GM12878 (cell line): Measurements from ENCODE around the gene FICD. TPM values are rescaled to one million over a fixed set of nuclear protein-coding genes. Genes with fewer than 3 reads are reported as not detected.

Source experiments
- BCL3 ChIP-seq: IDR thresholded peaks from 2 replicates; pipeline ENCODE4 v1.6.1; 2011; ENCODE audit warnings: borderline replicate concordance, low read depth, mild to moderate bottlenecking, moderate library complexity, low read length; ENCODE audit not compliant: insufficient read depth, poor library complexity, severe bottlenecking
- EP300 ChIP-seq, 2 experiments: fragments of 150-350 bp in 1 of 2; IDR thresholded peaks; 2 replicates each; pipeline ENCODE4 v1.6.1; 2011 to 2012; ENCODE audit warnings: low read depth in 2 of 2, low read length in 2 of 2, borderline replicate concordance in 1 of 2, improper control_type of control experiment in 1 of 2, inconsistent platforms in 1 of 2; ENCODE audit not compliant: control insufficient read depth in 1 of 2
- HCFC1 ChIP-seq: fragments of 150-350 bp; IDR thresholded peaks from 2 replicates; pipeline ENCODE4 v1.6.1; 2014; ENCODE audit warnings: low read length
- HDGF ChIP-seq: fragments of 450-650 bp; IDR thresholded peaks from 2 replicates; pipeline ENCODE4 v1.6.1; 2016; ENCODE audit warnings: antibody characterized with exemption
- KAT2A ChIP-seq: conservative IDR thresholded peaks from 2 replicates; pipeline ENCODE4 v1.6.1; 2011; ENCODE audit warnings: low read depth, low read length; ENCODE audit not compliant: control insufficient read depth
- MAX ChIP-seq: IDR thresholded peaks from 2 replicates; pipeline ENCODE4 v1.6.1; 2012; ENCODE audit warnings: low read depth, low read length, improper control_type of control experiment
- MEF2B ChIP-seq: fragments of 450-650 bp; IDR thresholded peaks from 2 replicates; pipeline ENCODE4 v1.6.1; 2018; ENCODE audit warnings: mild to moderate bottlenecking, moderate library complexity; ENCODE audit not compliant: partially characterized antibody, poor library complexity, severe bottlenecking
- NBN ChIP-seq: fragments of 450-650 bp; IDR thresholded peaks from 2 replicates; pipeline ENCODE4 v1.6.1; 2016
- NR2F1 ChIP-seq: fragments of 450-650 bp; conservative IDR thresholded peaks from 2 replicates; pipeline ENCODE4 v1.6.1; 2017; ENCODE audit warnings: mild to moderate bottlenecking
- POLR2A ChIP-seq: IDR thresholded peaks from 2 replicates; pipeline ENCODE4 v1.6.1; 2011; ENCODE audit warnings: low read depth, mild to moderate bottlenecking, low read length
- POLR2AphosphoS5 ChIP-seq: IDR thresholded peaks from 2 replicates; pipeline ENCODE4 v1.6.1; 2011; ENCODE audit warnings: mild to moderate bottlenecking, low read length, inconsistent platforms
- PRDM15 ChIP-seq: fragments of 450-650 bp; formaldehyde crosslinking; IDR thresholded peaks from 2 replicates; pipeline ENCODE4 v1.4.0; 2020; ENCODE audit warnings: mild to moderate bottlenecking, moderate library complexity
- RCOR1 ChIP-seq: conservative IDR thresholded peaks from 2 replicates; pipeline ENCODE4 v1.6.1; 2012; ENCODE audit warnings: low read depth, low read length, improper control_type of control experiment
- RFX5 ChIP-seq: IDR thresholded peaks from 2 replicates; pipeline ENCODE4 v1.6.1; 2011; ENCODE audit warnings: low read depth, low read length, improper control_type of control experiment
- SMARCA5 ChIP-seq: fragments of 450-650 bp; IDR thresholded peaks from 2 replicates; pipeline ENCODE4 v1.6.1; 2017; ENCODE audit warnings: mild to moderate bottlenecking
- TARDBP ChIP-seq: IDR thresholded peaks from 2 replicates; pipeline ENCODE4 v1.6.1; 2016; ENCODE audit warnings: borderline replicate concordance
- YY1 ChIP-seq: IDR thresholded peaks from 2 replicates; pipeline ENCODE4 v1.6.1; 2011; ENCODE audit warnings: low read depth, mild to moderate bottlenecking, low read length
- ZBTB40 ChIP-seq: fragments of 450-650 bp; IDR thresholded peaks from 2 replicates; pipeline ENCODE4 v1.6.1; 2016; ENCODE audit warnings: mild to moderate bottlenecking, moderate library complexity, borderline replicate concordance
- polyA plus RNA-seq, 11 experiments: library from polyadenylated mRNA; depleted of rRNA in 4 of 11; unstranded in 6 of 11; stranded (reverse) in 5 of 11; fragments of >200 nt; fragmentation: Nextera tagmentation in 4 of 11; fragmentation: Illumina TruSeq in 1 of 11; extraction: Ambion mirVana in 4 of 11; extraction: Trizol in 1 of 11; gene quantifications; 1 replicate in 1 of 11; 2 replicates in 10 of 11; pipeline versions ENCODE4 v1.2.1 to v1.2.3, GENCODE V29; 2011 to 2016; ENCODE audit warnings: inconsistent platforms in 2 of 11, missing spikeins in 2 of 11, low read depth in 1 of 11
- total RNA-seq, 4 experiments: library from RNA; depleted of rRNA in 3 of 4; stranded (reverse); fragments of >200 nt in 3 of 4; fragmentation: Illumina TruSeq in 1 of 4; extraction: Trizol in 1 of 4; gene quantifications; 2 replicates each; pipeline versions ENCODE4 v1.2.1 to v1.2.3, GENCODE V29; 2013 to 2021

The FICD gene
- total and polyA plus RNA-seq, 10 of the 15 experiments (the other 5 are each of a cell fraction or from before 2014, with no cell fraction given), result 1.1 to 9.4 (median 4.3) TPM

GRCh38 chr12:108565976-108566375 is 50.9 kb downstream of the FICD start (continued):
- no peak for TF ChIP-seq PRDM15 (CRISPR knock-in tag)
- 0 out of 2 replicates have a peak, but pooled peaks have one; percentile 13 for TF ChIP-seq HCFC1
- peak; percentile 91 for TF ChIP-seq NR2F1
- no peak for TF ChIP-seq BCL3
- no peak for TF ChIP-seq KAT2A
- TF ChIP-seq RCOR1, result no peak
- peak; percentile 88; the same call in 1 of the 2 replicates for TF ChIP-seq POLR2AphosphoS5
- TF ChIP-seq EP300 (IDR thresholded peaks at IDR 0.05; ENCODE audit: borderline replicate concordance in 1 of 2, control insufficient read depth in 1 of 2, low read depth in 2 of 2, low read length in 2 of 2), result peak in 1 of 2 experiments; percentile 46; a peak in 2 of 4 replicates
- 0 out of 2 replicates have a peak, but pooled peaks have one; percentile 46 for TF ChIP-seq MAX
- peak; percentile 62 for TF ChIP-seq NBN
- no peak for TF ChIP-seq ZBTB40
- TF ChIP-seq POLR2A, result peak; percentile 71
- TF ChIP-seq RFX5, result no peak
- TF ChIP-seq MEF2B, result peak; percentile 95
- TF ChIP-seq HDGF, result 0 out of 2 replicates have a peak, but pooled peaks have one; percentile 53
- TF ChIP-seq YY1, result no peak
- no peak for TF ChIP-seq SMARCA5
- no peak for TF ChIP-seq TARDBP
